Peyer's patch (tissue), 4 donors: Measurements from ENCODE around the gene SMIM38. TPM values are rescaled to one million over a fixed set of nuclear protein-coding genes. Genes with fewer than 3 reads are reported as not detected.

Source experiments
- DNase-seq, 3 donors: peaks; one replicate each; pipeline ENCODE4 v3.0.0-alpha.2; 2017 to 2019
- H3K27ac ChIP-seq, 4 donors: fragments of 200-600 bp; sonication (generic); one replicate each; pipeline ENCODE4 v1.5.1; 2016 to 2019
- H3K27me3 ChIP-seq, 2 donors: fragments of 200-600 bp; sonication (generic); one replicate each; pipeline ENCODE4 v1.5.1; 2019
- H3K36me3 ChIP-seq, 3 donors: fragments of 200-600 bp; sonication (generic); one replicate each; pipeline ENCODE4 v1.5.1; 2016 to 2019
- H3K4me1 ChIP-seq, 4 donors: fragments of 200-600 bp; sonication (generic); one replicate each; pipeline ENCODE4 v1.5.1; 2016 to 2019
- H3K4me3 ChIP-seq, 4 donors: fragments of 200-600 bp; sonication (generic); 1 replicate in 3 of 4; 2 replicates in 1 of 4; pipeline ENCODE4 v1.5.1; 2016 to 2019; ENCODE audit warnings: mild to moderate bottlenecking in 1 of 4
- H3K9me3 ChIP-seq, 4 donors: fragments of 200-600 bp; sonication (generic); one replicate each; pipeline ENCODE4 v1.5.1; 2016 to 2019; ENCODE audit warnings: mild to moderate bottlenecking in 1 of 4
- POLR2A ChIP-seq, 2 donors: fragments of 450-650 bp; IDR thresholded peaks; one replicate each; pipeline ENCODE4 v1.5.1; 2017; ENCODE audit warnings: antibody characterized with exemption in 2 of 2, mild to moderate bottlenecking in 2 of 2, moderate library complexity in 2 of 2
- total RNA-seq, 4 donors: library from RNA; depleted of rRNA; stranded (reverse); fragments of >200 nt; gene quantifications; one replicate each; pipeline ENCODE4 v1.1.0, GENCODE V29; 2016
- TF ChIP-seq, protein P1 (sequence below), 6 experiments: fragments of 450-650 bp in 4 of 6; fragments of 200-600 bp in 2 of 6; sonication (generic) in 1 of 6; IDR thresholded peaks; one replicate each; pipeline ENCODE4 v1.5.1; 2017 to 2019; ENCODE audit warnings: antibody characterized with exemption in 6 of 6, mild to moderate bottlenecking in 3 of 6, moderate library complexity in 1 of 6

SMIM38 gene
- total RNA-seq, 4 donors from 2014 or later = 0.95 to 2.8 TPM; not detected in 2

DNA sequence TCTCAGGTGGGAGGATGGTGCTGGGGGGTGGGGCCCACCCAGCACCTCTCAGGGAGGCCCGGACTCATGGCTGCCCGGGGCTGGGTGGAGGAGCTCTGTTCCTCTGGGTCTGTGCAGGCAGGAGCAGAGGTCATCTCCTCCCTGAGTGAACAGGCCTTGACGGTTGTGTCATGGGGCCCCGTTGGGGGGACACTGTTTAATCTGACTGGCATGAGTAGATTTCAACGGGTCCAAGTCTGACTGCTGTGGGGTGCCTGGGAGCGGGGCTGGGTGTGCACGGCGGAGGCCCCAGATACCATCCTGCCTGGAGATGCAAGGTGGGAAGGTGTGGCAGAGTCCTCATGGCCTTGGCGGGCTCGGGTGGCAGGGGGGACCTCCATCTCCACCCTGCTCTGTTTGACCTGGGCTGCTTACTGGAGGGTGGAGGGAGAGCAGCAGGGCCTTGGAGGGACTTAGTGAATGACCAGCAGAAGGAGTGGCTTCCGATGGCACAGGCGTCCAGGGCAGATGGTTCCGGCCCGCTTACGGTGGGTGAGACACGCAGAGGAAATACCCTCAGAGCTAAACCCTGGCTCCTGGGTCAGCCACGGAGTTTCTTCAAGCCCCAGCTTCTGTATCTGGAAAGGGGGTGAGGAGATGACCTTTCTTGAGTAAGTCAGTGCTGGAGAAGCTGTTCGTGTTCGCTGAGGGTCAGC is 48.7 kb downstream of the SMIM38 start:
- Histone ChIP-seq H3K4me3 (no peak overlapping the region), H3K9me3 (no peaks in the 10 kb centered on the region), H3K4me1 (no peaks in the 10 kb centered on the region), H3K36me3 (no peaks in the 10 kb centered on the region), H3K27me3 (no peaks in the 10 kb centered on the region), H3K27ac (no peak overlapping the region)
- DNase-seq = peak in 1 of 3 donors; percentile 29
- no peak for TF ChIP-seq POLR2A (IDR thresholded peaks at IDR 0.05)
- TF ChIP-seq, protein P1, sequence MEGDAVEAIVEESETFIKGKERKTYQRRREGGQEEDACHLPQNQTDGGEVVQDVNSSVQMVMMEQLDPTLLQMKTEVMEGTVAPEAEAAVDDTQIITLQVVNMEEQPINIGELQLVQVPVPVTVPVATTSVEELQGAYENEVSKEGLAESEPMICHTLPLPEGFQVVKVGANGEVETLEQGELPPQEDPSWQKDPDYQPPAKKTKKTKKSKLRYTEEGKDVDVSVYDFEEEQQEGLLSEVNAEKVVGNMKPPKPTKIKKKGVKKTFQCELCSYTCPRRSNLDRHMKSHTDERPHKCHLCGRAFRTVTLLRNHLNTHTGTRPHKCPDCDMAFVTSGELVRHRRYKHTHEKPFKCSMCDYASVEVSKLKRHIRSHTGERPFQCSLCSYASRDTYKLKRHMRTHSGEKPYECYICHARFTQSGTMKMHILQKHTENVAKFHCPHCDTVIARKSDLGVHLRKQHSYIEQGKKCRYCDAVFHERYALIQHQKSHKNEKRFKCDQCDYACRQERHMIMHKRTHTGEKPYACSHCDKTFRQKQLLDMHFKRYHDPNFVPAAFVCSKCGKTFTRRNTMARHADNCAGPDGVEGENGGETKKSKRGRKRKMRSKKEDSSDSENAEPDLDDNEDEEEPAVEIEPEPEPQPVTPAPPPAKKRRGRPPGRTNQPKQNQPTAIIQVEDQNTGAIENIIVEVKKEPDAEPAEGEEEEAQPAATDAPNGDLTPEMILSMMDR (IDR thresholded peaks at IDR 0.05) = no peak

DNA sequence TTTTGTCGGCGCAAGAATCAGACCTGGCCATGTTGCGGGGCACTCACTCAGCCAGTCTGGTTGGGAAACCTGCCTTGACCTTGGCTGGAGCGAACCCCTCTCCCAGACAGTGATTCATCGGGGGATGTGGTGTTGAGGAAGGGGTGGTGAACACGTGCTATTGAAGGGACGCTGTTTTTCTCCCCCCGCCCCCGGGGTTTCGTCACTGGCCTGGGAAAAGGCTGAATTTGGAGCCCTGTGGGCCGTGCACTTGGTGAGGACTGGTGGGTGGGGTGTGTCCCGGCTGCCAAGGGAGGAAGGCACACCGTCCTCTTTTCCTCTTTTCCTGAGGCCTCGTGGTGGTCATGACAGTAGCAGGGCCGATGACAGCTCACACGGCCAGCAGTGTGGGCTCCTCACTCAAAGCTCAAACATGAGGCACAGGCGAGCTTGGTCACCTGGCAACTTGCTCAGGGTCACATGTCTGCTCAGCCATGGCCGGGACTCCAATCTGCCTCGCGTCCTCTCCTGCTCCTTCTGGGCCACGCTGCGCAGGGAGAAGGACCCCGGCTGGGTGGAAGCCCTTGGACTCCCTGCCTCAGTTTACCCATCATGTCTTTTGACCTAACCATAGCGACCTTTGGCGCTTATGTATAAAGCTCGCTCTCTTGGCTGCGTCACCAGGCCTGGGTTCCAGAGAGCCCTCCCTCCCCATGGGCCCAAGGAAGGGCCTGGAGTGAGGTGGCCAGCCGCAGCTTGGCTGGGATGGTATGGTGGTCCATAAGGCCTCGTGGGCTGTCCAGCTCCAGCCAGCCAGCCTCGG is 49.4 kb downstream of the SMIM38 start:
- no peaks in the 10 kb centered on the region for H3K9me3 ChIP-seq
- no peaks in the 10 kb centered on the region for H3K36me3 ChIP-seq
- H3K27ac ChIP-seq = no peak overlapping the region
- H3K4me3 ChIP-seq = no peak overlapping the region
- DNase-seq = peak in 1 of 3 donors; percentile 27
- TF ChIP-seq POLR2A (IDR thresholded peaks at IDR 0.05) = no peak
- TF ChIP-seq, protein P1 (IDR thresholded peaks at IDR 0.05) = no peak
- no peaks in the 10 kb centered on the region for H3K27me3 ChIP-seq
- no peaks in the 10 kb centered on the region for H3K4me1 ChIP-seq

Other genes starting within 250 kb of the SMIM38 start
- not detected for gene MRGPRD, start 174.9 kb upstream of the SMIM38 start, total RNA-seq
- gene MRGPRF, start 142.7 kb upstream of the SMIM38 start, total RNA-seq = 10 to 100 TPM in 1 of 4 donors, 1 to 10 TPM in 3; 4.2 to 21.9 (median 5.2) TPM
- 10 to 100 TPM; 22.4 to 42.5 (median 33.0) TPM for gene TPCN2, start 107.0 kb upstream of the SMIM38 start, total RNA-seq
- gene MYEOV, start 138.2 kb downstream of the SMIM38 start, total RNA-seq = under 1 TPM in 1 of 4 donors, not detected in 3; 0.53 TPM